GM19351 (cell line): ENCODE measurements around the gene ITPKB.
A peak's percentile ranks its signal among the peaks of the same experiment; 100 is the strongest.
"Not testable (repeated sequence)": the region's sequence is repeated elsewhere in the genome, so short reads cannot be mapped to it uniquely, and the experiment has no call there.

Source experiments
- ATAC-seq: cut with Tn5 transposase; IDR thresholded peaks from one replicate; pipeline ENCODE4 v1.9.1; 2021; ENCODE audit warnings: mild to moderate bottlenecking, moderate library complexity; ENCODE audit not compliant: unreplicated experiment

Gene ITPKB

GRCh38 chr1:226627924-226628611, 111.0 kb downstream of the ITPKB start:
- no peak for ATAC-seq

GRCh38 chr1:226627050-226627755, 111.9 kb downstream of the ITPKB start:
- ATAC-seq: no peak

DNA sequence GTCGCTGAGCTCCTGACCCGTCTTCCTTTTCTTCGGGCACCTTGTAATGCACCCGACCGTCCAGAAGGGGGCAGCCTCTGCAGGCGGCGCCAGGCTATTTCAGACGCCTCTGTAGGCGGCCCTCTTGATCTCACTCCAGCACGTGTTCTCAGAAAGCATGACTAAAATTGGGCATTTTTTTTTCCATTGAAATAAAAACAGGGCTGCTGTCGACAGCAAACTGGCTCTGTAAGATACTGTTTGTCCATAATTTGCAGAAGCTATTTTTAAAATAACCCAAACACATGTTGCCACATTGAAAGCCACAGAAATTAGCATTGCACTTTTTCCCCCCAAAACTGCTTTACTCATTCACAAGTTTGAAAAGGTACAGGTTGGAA, 112.5 kb downstream of the ITPKB start:
- peak; percentile 85 for ATAC-seq

- ATAC-seq: peak; percentile 34
These were observed 113.1 kb downstream of the ITPKB start for GRCh38 chr1:226625832-226626576.

GRCh38 chr1:226625326-226625725, 113.8 kb downstream of the ITPKB start:
- no peak for ATAC-seq

GRCh38 chr1:226624526-226624925, 114.6 kb downstream of the ITPKB start:
- no peak for ATAC-seq

DNA sequence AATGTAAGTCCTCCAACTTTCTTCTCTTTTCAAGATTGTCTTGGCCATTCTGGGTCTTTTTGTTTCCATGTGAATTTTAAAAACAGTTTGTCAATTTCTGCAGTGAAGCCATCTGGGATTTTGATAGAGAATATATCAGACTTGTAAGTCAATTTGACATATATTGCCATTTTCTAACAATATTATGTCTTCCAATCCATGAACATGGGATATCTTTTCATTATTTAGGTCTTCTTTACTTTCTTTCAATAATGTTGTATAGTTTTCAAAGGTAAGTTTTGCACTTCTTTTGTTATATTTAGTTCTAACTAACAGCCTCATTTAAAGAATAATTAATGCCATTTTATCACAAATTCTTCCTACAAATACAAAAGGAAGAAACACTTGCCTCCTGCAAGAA, 117.1 kb downstream of the ITPKB start:
- no peak for ATAC-seq

GRCh38 chr1:226619031-226619430, 120.1 kb downstream of the ITPKB start:
- no peak for ATAC-seq

DNA sequence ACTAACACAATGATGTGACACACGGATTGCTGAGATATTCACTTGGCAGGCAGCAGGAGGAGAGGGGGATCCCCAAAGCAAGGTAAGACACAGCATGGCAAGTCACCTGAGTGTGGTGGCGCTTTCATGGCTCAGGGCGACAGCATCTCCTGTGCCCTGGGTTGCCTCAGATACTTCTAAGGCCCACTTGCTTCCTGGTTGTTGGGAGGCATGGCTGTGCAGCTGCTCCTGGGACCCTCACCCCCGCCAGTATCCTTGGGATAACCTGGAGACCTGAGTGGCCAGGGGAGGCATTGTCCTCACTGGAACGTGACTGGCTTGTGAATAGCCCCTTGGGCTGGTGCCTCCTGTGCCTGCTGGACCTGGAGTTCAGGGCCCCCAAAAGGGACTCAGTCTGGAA, 120.7 kb downstream of the ITPKB start:
- no peak for ATAC-seq

DNA sequence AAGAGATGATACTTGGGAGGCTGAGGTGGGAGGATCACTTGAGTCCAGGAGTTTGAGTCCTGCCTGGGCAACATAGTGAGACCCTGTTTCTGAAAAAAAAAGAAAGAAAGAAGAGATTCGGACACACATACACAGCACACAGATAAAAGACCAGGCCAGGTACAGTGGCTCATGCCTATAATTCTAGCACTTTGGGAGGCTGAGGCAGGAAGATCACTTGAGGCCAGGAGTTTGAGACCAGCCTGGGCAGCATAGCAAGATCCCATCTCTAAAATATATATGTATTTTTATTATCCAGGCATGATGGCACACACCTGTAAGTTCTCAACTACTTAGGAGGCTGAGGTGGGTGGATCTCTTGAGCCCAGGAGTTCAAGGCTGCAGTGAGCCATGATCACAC, 121.4 kb downstream of the ITPKB start:
- not testable (repeated sequence) for ATAC-seq

DNA sequence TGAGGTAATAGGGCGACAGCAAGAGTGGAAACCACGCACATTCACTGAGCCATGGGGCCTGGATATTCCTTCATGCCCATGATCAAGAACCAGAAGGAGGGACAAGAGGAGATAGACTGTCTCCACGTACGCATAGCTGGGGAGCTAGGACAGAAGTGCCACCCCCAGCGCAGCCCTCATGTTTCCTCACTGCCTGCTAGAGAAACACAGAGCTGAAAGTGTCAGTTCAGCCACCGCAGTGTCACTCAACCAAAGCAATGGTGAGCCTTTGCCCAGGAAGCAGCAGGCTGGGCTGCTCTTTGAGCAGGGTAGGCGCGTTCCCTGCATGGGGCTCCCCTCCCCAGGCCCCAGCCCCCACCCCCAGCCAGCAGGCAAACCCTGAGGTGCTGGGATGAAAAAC, 122.0 kb downstream of the ITPKB start:
- ATAC-seq: no peak

- ATAC-seq: no peak
These were observed 122.4 kb downstream of the ITPKB start for GRCh38 chr1:226616636-226617035.

DNA sequence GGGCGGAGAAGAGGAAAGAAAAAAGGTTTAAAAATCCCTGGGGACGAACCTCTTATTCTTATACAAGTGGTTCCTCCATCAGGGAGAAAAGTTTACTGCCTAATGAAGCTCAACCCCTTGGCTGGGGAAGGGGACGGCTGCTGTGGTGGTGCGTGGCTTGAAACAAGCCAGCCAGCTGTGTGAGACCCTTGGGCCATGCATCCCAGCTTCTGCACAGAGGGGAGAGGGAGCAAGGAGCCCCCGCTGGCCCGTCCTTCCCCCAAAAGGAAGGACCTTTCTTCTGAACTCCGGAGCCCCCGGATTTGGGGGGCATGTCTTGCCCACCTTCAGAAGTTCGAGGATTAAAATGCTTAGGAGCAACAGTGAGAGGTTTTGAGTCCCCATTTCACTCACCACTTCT, 123.2 kb downstream of the ITPKB start:
- no peak for ATAC-seq

DNA sequence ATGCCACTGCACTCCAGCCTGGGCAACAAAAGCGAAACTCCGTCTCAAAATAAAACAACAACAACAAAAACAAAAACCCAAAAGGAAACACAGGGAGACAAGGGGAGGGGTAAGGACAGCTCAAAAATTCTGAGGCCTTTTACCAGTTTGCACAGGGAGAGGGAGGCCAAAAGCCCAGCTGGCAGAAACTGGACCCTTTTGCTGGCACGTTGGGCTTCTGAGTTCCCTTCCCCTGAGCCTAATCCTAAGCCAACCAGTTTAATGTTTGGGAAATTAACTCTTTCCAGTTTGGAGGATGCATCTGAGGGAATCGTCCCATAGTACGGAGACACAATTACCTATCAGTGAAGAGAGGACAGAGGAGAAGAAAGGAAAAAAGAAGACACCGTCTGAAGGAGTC, 127.1 kb downstream of the ITPKB start:
- ATAC-seq: not testable (repeated sequence)

GRCh38 chr1:226611301-226611700, 127.8 kb downstream of the ITPKB start:
- no peak for ATAC-seq

- ATAC-seq: no peak
These were observed 128.4 kb downstream of the ITPKB start for GRCh38 chr1:226610671-226611070.

- no peak for ATAC-seq
These were observed 129.1 kb downstream of the ITPKB start for GRCh38 chr1:226609836-226610455.

DNA sequence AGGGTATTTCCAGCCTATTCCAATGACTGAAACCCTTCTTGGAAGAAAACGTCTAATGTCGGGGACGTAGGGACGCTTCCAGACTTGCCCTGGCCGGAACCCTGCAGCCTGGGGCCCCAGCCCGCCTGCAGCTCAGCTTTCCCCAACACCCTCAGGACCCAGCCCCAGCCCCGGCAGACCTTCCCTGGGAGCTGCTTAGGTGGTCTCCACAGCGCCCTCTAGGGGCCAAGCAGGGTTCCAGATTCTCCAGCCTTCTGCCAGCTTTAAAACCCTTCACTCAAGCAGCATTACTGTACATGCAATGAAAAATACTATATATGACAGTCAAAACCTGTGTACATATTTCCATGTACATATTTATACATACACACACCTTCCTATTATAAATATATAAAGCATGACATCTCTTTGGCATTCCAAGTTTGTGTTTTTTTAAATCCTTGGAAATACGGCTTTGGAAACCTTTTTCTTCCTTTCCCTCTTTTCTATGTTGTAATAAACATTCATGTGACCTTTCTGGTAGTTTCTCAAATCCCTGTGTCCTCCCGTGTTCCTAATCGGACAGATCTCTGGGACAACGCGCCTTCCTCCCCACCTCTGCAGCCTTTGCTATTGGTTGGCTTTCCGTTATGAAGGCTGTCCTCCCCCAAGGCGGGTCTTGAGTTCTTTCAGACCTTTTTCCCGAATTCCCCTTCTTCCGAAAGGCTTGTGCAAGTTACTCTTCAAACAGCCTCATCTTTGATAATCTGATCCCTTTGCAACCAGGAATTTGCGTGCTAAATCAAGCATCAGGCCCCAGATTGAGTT, 130.2 kb downstream of the ITPKB start:
- ATAC-seq: peak; percentile 77

- no peak for ATAC-seq
These were observed 131.3 kb downstream of the ITPKB start for GRCh38 chr1:226607821-226608220.

- no peak for ATAC-seq
These were observed 131.8 kb downstream of the ITPKB start for GRCh38 chr1:226607268-226607660.
